GM19438 (cell line): Measurements from ENCODE around the gene SLC25A24.
"Not testable (repeated sequence)": the region's sequence is repeated elsewhere in the genome, so short reads cannot be mapped to it uniquely, and the experiment has no call there.

Experiments used
- ATAC-seq: cut with Tn5 transposase; IDR thresholded peaks from one replicate; pipeline ENCODE4 v1.9.1; 2021; ENCODE audit warnings: low read depth; ENCODE audit not compliant: unreplicated experiment

SLC25A24 gene

DNA sequence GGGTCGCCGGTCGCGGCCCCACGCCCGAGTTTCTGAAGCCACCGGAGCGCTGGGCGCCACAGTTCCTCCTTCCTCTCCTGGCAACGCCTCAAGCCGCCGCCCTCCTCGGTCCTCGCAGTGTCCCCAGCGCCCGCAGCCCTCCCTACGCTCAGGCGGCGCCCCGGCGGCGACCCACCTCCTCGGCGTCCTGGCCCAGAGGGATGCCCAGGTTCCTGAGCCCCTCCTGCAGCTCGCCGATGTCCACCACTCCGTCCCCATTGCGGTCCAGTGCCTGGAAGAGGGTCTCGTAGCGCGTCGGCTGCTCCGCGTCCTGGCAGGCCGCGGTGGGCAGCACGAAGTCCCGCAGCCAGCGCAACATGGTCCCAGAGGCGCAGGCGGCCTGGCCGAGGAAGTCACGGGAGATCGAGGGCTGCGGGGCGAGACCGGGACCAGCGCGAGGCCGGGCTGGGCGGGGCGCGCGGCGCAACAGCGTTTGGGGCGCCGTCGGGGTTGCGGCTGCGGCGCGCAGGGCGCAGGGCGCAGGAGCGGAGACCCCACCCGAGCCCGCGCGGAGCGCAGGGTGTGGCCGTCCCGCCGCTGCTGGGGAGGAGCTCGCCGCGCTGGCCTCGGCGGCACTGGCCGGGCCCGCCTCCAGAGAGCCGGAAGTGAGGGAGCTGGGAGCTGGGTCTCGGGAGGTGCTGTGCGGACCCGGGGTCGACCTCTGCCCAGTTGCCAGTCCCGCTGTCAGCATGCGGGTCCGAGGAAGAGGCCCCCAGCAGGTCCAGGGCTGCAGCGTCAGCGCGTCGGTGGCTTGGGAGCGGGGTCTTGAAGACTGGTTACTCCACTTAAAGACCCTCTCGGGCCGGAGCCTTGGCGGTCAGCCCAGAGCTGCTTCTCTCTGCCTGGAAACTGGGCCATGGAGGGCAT, at the start of gene SLC25A24:
Gene SLC25A24, minus strand, starts transcription at position 563 of the 906 bp plus-strand sequence. Its CDS starts 205 bp downstream, at position 358.
- ATAC-seq, result peak; percentile 89

- not testable (repeated sequence) for ATAC-seq
These were observed 43.8 kb upstream of the SLC25A24 start, which contains the start of gene NBPF4 for GRCh38 chr1:108243976-108244375. TSS of gene NBPF4 (minus strand) at chr1:108244076. CDS start at chr1:108243761, 315 bp downstream.

DNA sequence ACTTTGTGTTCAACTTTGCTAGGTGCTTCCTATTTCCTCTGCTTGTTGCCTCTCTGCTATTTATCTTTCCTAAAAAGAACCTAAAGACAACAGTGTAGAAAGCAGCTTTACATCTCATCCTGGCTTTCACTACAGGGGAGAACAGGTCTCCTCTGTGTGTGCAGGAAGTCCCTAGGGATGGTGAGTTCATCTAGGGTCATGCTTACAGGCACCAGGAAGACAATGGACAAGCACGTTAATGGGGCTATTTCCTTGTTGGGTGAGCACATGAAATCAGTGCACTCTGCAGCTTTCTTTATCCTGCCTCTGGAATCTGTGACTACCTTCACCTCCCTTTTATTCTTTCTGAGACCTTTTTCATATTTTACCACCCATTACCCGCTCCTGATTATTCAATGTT, 39.3 kb upstream of the SLC25A24 start:
- not testable (repeated sequence) for ATAC-seq

- ATAC-seq, result not testable (repeated sequence)
These were observed 35.2 kb upstream of the SLC25A24 start for GRCh38 chr1:108235308-108235707.

- not testable (repeated sequence) for ATAC-seq
These were observed 32.0 kb upstream of the SLC25A24 start for GRCh38 chr1:108232183-108232582.

- ATAC-seq, result not testable (repeated sequence)
These were observed 29.8 kb upstream of the SLC25A24 start for GRCh38 chr1:108229976-108230375.

DNA sequence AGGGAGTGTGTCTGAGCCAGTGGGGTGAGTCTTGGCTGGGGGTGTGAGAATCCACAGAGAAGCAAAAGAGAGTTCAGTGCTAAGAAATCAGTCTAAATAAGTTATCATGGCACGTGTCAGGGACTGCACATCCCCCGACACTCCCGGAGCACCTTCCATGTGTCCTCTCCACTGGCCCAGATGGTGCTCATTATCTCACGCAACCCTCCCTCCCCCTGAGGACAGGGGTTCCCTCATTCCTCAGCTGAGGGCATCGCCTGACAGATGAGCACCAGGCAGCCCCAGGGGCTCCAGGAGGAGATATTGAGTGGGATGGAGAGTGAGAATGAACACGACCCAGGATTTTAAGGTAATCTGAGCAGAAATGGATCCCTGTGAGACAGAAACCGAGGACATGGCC, 27.6 kb upstream of the SLC25A24 start:
- ATAC-seq, result not testable (repeated sequence)

DNA sequence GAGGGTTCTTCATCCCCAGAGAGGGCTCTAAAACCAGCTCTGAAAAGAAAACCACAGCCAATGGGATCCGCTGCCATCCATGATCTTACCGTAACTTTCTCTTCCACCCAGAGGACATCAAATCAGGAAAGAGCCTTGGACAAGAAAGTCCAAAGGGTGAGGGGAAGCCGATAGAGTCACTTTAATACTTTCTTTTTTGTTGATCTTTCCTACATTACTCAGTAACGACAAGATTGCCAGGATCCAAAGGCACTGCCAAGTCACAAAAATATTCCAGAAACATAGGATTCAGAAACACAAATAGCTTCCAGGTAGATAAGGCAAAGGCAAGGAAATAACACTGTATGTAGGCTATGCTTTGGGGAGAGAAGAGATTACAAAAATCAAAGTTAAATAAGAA, 26.7 kb upstream of the SLC25A24 start:
- ATAC-seq, result not testable (repeated sequence)

DNA sequence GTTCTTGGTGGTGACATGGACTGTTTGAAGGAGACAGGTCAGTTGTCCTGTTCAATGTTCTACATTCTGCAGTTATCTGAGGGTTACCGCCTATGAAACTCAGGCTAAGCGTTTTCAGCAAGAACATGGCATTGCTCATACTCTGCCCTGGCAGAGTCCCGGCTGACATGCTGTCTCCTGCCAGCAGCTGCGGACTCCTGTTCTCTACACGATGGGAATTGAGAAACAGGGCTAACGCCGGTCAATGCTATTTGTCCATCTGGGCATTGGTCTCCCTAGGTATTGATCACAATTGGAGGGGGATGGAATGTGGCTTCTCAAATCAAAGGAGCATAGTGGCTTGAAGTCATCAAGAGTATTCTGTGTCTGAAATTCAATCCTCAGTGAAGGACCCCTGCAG, 23.1 kb upstream of the SLC25A24 start:
- not testable (repeated sequence) for ATAC-seq

DNA sequence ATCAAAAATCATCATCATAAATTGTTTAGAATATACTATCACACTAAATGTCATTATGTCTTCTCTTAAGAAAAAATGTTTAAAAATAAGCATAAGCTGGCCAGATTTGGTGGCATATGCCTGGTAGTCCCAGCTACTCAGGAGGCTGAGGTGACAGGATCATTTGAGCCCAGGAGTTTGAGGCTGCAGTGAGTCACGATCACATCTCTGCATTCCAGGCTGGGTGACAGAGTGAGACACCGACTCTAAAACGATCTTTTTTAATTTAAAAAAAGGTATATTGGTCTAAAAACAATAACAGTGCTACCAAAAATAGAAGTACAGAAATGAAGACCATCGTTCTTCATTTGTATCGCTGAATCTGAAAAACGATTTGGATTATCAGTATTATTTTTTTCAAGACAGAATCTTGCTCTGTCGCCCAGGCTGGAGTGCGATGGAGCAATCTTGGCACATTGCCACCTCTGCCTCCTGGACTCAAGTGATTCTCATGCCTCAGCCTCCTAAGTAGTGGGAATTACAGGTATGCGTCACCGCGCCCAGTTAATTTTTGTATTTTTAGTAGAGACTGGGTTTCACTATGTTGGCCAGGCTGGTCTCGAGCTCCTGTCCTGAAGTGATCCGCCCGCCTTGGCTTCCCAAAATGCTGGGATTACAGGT, 17.5 kb upstream of the SLC25A24 start:
- ATAC-seq, result not testable (repeated sequence)

- ATAC-seq, result not testable (repeated sequence)
These were observed 16.9 kb upstream of the SLC25A24 start for GRCh38 chr1:108217007-108217406.

DNA sequence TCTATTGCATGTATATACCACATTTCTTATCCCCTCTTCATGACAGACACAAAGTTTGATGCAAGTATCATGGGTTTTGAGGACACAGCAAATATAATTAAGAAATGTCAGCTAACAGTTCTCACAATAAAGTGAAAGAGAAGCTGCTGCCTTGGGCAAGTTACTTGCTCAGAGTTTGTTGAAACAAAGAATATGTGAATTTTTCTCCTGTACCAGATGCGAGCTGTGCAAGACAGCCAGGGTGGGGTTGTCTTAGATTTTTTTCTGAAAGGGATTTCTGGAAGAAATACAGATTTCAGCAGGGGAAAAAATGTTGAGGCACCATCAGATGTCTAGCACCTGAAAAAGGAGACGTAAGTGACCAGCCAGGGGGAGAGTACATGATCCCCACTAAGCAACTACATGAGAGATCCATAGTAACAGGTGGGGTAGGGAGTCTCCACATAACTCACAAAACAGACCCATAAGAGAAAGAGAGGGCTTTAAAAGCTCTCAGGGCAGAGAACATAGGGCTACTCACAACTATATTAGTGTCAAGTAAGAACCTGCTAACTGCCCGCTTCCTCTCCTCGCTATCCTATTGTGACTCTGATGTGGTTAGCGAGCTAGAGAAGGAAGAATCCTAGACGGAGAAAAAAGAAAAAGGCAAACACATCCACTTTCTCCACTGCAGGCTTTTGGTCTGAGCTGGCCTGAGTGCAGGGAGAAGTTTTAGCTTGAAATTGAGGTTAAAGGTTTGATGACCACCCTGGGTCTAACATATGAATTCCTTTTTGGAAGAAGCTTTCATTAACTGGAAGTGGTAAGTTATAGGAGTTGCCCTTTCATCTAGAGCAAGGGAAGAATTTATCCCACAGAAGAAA, 16.1 kb upstream of the SLC25A24 start:
- ATAC-seq, result not testable (repeated sequence)

DNA sequence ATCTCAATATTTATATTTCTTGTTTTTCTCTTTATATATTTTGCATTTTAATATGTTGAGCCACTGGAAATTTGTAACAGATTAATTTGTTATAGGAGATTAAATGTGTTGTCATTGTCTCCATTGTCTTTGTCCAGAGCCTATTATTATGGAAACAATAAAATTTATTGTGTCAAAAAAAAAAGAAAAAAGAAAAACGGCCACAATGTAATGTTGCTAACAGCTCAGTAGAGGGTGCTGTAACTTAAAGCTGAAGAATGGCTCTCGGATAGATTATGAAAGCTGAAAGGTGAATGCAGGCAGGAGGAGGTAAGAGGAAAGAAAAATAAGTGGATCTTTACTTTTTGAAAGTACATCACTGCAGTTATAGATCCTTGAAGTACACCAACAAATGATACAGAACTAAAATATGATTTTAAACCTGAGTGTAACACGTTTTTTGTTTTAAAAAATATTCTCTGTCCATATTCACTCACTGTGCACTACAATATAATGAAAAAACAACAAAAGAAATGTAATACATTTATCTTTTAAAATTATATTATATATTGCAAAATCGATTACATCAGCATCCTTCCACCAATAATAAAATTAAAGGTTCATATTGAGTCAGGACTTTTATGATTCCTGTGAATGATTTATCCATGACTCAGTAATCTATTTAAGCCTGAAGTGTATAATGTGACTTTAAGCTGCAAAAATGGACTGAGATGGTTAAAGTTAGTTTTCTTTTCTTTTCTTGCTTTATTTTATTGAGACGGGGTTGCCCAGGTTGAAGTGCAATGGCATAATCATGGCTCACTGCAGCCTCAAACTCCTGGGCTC, 14.7 kb upstream of the SLC25A24 start:
- not testable (repeated sequence) for ATAC-seq

GRCh38 chr1:108211014-108211413, 10.9 kb upstream of the SLC25A24 start:
- no peak for ATAC-seq

DNA sequence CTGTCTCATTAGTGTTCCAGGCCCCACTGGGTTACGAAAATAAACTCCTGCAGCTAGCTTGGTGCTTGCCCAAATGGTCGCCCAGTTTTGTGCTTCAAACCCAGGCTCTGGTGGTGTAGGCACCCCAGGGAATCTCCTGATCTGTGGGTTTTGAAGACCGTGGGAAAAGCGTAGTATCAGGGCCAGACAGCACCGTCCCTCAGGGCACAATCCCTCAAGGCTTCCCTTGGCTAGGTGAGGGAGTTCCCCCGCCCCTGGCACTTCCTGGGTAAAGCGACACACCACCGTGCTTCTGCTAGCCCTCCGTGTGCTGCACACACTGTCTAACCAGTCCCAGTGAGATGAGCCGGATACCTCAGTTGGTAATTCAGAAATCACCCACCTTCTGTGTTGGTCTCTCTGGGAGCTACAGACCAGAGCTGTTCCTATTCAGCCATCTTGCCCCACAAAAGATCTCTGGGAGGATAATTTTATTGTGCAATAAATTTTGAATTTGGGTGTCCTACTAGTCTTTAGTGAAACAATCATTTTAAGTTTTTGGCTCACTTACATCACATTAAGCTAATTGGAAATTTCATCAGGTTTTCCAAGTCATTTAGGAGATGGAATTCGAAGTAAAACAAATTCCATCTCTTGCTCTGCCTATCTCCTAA, 9.4 kb upstream of the SLC25A24 start:
- no peak for ATAC-seq

- ATAC-seq, result no peak
These were observed 8.7 kb upstream of the SLC25A24 start for GRCh38 chr1:108208724-108209446.

GRCh38 chr1:108203582-108203981, 3.4 kb upstream of the SLC25A24 start:
- not testable (repeated sequence) for ATAC-seq

DNA sequence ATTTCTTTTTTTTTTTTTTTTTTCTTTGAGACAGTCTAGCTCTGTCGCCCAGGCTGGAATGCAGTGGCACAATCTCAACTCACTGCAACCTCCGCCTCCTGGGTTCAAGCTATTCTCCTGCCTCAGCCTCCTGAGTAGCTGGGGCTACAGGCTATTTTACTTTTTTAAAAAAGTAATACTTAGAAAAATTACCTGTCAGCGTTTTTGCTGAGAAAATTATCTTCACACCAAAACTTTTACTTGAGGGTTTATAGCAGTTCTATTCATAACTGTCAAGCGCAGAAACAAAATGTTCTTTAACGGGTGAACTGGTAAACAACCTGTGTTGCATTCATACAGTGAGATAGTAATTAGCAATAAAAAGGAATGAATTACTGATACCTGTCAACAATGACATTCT, 1.5 kb upstream of the SLC25A24 start:
- no peak for ATAC-seq

- no peak for ATAC-seq
These were observed 526 bp upstream of the SLC25A24 start for GRCh38 chr1:108200687-108201051.
